Stimulated activated CD4-positive, alpha-beta T cell treated with anti-CD3 and anti-CD28 coated beads, Interleukin-1b, Interleukin-23, amount 100 ng/mL, for 1 hour (primary cell): ENCODE measurements around the gene POC1A.

Source experiments
- DNase-seq, 2 donors: peaks; one replicate each; pipeline ENCODE4 v3.0.0-alpha.2; 2020; ENCODE audit warnings: low read depth in 2 of 2

The POC1A gene

DNA sequence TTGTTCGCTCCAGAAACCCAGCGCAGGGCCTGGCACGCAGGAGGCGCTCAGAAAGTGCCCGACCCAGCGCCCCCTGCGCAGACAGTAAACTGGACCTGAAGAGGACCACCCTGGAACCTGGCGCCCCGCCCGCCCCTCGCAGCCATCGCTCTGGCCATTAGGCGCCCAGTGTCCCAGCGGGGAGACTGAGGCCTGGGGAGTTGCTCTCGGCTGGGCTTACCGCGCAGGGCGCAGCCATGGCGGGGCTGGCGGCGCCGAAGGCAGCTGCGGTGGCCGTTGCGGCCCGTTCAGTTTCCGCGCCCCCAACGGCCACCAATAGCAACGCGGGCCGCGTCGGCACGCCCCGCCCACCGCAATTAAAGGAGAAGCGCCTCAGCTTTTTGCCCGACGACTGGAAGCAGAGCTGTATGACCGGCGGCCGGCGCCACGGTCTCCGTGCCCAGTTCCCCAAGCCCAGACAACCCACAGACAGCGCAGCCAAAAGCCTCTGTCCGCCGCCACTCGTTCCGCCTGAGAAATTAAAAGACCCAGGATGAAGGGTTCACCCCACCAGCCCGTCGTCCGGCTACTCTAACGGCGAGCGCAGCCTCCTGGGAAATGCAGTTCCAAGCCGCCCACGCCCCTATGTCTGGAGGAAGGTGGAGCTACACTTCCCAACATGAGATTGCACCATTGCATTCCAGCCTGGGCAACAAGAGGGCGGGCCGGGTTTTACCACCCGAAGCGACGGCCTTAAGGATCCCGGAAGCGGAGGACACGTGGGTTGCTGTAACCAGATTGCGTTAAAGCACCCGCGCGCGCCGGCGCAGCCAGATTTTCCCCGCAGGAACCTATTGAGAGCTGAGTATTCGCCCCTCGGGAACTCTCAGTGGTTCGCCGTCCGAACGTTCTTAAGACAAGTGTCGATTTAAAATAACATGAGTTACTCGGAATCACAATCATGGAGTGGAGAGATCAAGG, at the start of gene POC1A:
POC1A (minus strand) TSS at position 289 of the 960 bp plus-strand sequence; CDS start at position 238, 51 bp downstream.
- DNase-seq: peak; percentile 44 to 74

DNA sequence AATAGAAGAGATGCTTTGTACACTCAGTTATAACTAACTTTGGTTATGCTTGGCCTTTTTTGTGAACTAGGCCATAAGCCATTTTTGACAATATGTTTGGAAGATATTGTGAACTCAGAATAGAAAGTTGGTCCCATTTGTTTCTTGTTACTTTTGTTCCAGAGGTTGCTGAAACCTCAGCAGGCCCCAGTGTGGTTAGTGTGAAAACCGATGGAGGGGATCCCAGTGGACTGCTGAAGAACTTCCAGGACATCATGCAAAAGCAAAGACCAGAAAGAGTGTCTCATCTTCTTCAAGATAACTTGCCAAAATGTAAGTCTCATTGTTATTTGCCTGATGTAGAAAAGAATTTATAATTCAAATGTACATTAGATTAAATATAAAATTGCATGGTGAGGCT, 49.5 kb upstream of the POC1A start:
- DNase-seq: no peak

DNA sequence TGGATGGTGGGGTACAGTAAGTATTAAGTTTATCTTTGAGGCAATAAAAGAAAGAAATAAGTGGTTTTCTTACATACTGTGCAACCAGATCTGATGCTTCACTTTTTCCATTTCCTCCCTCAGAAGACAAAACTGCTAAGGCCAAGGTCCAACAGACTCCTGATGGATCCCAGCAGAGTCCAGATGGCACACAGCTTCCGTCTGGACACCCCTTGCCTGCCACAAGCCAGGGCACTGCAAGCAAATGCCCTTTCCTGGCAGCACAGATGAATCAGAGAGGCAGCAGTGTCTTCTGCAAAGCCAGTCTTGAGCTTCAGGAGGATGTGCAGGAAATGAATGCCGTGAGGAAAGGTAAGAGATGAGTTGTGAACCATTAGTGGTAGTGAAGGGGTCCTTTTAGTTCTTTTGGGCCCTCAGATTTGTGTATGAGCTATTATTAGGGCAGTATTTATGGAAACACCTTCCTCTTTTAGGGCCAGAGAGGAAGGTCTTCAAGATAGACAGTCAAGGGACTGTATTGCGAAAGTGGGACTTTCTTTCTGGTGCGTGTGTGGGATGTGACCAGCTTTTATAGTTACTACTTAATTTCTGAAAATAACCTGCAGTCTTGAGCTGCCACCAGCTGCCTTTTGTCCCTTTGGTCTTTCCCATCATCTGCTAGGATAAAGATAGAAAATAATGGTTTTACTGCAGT, 48.3 kb upstream of the POC1A start:
- no peak for DNase-seq

DNA sequence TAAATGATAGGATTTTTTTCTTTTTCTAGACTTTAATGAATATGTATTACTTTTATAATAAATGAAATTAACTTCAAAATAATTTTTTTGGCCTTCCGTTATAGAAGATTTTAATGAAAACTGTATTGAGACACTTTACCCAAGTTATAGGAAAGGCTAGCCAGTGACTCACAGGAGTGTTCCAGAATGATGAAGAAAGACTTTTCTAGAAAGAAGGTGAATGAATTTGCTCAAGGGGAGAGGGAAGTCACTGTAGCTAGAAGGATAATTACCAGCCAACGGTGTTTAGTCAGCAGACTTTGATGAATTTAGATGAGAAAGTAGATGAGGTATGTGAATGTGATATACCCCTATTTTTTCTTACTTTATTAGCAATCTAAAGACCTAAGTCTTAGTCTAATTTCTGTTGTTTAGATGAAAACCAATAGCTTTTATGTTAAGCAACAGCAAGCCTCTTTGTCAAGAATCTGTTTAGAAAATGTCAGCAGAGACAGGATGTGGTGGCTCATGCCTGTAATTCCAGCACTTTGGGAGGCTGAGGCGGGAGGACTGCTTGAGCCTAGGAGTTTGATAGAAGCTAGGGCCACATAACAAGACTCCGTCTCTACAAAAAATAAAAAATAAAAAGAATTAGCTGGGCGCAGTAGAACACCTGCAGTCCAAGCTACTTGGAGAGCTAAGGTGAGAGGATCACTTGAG, 46.9 kb upstream of the POC1A start:
- DNase-seq: no peak

DNA sequence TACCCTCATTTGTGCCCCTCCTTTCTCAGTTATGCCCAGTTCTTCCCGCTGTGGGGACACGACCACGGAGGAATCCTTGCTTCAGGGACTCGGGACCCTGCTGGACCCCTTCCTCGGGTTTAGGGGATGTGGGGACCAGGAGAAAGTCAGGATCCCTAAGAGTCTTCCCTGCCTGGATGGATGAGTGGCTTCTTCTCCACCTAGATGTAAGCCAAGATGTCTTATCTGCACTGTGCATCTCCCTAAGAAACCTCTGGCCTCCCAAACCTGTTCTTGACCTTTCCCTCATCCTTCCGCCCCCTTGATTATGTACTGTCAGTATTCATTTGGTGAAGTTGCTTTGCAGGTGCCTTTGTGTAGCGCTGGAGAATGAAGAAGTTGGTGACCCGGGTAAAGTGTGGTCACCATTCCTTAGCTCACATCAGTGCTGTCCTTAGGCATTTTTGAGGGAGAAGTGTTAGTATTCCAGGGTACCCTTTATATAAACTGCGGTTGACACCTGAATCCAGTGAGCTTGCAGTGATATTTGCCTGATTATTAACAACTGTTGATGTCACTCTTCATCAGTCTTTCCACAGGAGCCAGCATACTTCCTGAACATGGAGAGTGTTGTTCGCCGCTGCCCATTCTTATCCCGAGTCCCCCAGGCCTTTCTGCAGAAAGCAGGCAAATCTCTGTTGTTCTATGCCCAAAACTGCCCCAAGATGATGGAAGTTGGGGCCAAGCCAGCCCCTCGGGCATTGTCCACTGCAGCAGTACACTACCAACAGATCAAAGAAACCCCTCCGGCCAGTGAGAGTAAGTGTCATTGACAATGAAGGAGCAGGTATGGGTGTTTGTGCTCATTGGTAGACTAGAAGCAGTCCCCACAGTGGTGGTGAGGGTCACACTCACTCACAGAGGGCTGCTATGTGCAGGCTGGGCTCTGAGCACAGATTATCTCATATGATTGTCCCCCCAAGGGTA, 44.7 kb upstream of the POC1A start:
- no peak for DNase-seq

DNA sequence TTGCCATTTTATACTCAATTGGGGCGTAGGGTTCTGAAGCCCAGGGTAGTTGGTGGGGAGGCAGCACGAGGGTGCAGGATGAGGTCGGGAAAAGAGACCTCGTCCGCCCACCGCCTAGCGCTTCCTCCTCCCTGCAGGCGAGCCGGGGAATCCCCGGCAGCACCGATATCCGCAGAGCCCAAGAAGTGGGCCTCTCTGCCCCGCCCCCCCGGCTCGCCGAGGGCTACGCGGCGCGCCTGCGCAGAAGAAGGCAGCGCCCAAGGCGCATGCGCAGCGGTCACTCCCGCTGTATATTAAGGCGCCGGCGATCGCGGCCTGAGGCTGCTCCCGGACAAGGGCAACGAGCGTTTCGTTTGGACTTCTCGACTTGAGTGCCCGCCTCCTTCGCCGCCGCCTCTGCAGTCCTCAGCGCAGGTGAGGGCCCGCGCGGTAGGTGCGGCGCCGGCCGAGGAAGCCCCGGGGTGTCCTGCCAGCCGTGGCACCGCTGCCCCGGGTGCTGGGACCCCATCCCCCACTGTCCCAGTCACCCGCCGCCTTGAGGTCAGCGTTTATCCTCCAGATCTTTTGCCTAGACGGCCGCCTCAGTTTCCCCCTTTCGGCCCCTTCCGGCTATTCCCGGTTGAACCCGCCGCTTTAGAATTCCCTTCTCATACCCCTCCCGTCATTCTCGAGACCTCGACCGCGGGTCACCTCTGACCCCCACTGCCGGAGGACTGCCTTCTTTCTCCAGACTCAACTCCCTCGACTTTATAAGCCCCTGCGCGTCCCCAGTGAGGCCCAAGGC, 43.8 kb upstream of the POC1A start, which contains the start of gene ALAS1:
ALAS1 (plus strand) TSS at position 319 of the 784 bp plus-strand sequence. CDS start 1,082 bp downstream, outside the sequence.
- peak; percentile 87 to 90 for DNase-seq

DNA sequence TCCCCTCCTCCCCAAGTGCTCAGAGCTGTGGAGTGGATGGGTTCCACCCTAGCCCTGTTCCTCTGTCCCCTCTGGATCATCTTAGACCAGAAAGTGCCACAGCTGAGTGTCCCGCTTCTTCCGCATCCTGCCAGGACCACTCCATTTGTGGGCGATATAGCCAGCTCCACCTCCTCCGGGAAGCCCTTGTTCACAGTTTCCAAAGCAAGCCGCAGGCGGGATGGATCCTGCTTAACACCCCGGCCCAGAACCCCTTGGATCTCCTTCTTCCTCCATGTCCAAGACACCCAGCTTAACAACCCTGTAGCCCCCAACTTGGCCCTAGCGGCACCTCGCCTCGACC, 43.2 kb upstream of the POC1A start:
- DNase-seq: no peak

DNA sequence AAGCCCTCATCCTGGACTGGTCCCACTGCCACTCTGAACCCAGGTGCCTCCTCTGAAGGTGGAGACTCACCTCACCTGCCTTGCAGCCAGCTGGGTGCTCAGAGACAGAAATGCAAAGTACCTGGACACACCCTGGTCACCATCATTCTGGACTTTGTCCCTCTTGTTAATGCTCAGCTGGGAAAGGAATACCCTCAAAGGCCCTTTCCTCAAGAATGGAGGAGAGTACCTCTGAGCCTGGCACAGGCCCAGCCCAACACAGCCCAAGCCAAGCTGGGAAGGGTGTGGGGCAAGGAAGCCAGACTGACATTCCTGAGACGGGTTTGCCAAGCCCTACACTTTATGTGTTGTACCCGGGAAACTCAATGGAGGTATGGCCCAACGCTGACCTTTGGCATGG, 42.8 kb upstream of the POC1A start:
- DNase-seq: no peak

DNA sequence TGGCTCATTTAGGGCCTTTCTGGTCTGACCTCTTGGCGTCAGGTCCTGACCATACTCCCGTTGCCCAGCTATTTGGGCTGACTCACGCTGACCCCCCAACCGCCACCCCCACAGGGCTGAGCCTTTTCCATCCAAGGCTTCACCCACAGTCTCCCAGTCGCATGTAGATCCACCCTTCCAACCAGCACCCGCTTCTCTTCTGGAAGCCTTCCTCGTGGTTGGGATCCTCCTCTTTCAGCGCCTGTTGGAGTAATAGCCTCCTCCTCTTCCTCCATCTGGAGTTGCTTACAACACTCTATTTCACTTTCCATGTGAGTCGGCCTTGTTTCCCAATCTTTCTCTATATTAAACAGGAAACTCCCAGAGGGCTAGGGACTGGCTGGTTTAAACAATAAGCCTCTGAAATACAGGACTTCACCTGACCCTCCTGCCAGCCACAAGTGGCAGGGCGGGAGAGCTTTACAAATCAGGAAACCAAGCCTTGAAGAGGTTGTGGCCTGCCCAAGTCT, 41.7 kb upstream of the POC1A start:
- no peak for DNase-seq

DNA sequence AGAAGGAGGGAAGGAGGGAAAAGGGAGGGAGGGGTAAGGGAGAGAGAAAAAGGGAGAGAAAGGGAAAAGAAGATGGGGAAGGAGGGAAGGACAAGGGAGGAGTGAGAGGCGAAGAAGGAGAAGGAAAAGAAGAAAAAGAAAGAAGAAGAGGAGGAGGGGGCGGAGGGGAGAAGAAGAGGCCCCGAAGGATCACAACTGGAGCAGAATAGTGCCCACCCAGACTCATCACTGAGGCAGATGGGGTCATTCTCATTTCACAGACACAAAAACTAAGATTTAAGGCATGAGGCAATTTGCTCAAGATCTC, 41.0 kb upstream of the POC1A start:
- no peak for DNase-seq

DNA sequence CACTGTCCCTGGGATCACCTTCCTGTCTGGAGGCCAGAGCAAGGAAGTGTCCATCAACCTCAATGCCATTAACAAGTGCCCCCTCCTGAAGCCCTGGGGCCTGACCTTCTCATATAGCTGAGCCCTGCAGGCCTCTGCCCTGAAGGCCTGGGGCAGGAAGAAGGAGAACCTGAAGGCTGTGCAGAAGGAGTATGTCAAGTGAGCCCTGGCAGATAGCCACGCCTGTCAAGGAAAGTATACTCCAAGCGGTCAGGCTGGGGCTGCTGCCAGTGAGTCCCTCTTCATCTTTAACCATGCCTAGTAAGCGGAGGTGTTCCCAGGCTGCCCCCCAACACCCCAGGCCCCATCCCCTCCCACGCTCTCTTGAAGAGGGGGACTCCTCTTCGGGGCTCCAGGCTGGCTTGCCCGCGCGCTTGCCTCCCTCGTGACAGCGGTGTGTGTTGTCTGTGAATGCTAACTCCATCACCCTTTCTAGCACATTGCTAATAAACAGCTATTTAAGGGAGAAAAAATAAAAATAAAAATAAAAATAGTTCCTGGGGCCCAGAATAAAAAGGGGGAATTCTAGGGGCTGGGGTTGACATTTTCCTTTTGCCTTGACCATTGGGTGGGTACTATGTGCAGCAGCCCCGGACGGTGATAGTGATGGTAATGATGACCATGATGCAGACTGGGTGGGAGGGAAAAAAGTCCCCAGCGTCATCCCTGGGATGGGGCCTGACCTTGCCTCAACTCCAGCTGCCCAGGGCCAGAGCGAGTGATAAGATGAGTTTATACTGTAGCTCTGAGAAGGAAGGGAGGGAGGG, 40.5 kb upstream of the POC1A start:
- DNase-seq: no peak

DNA sequence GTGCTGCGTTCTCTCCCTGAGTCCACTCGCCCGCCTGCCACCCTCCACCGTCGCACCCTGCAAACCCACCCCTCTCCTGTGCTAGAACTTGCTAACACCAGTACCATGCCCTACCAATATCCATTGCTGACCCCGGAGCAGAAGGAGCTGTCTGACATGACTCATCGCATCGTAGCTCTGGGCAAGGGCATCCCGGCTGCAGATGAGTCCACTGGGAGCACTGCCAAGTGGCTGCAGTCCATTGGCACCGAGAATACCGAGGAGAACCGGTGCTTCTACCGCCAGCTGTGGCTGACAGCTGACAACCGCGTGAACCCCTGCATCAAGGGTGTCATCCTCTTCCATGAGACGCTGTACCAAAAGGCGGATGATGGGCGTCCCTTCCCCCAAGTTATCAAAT, 38.8 kb upstream of the POC1A start:
- no peak for DNase-seq

DNA sequence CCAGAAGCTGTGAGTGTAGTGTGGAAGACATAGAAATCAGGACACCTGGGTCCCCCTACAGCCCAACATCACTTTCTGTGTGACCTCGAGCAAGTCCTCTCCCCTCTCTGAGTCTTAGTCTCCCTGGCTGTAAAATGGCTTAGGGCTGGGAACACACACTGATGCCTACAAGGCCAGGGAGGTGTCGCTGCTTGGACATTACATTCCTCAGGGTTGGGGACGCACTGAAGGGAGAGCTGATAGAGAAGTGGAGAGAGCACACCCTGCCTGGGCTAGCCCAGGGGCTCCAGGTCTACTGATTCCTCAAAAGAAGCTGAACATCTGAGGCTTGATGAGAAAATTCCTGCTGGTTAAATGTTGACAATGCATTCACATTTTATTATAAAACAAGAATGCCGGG, 37.4 kb upstream of the POC1A start:
- DNase-seq: no peak

DNA sequence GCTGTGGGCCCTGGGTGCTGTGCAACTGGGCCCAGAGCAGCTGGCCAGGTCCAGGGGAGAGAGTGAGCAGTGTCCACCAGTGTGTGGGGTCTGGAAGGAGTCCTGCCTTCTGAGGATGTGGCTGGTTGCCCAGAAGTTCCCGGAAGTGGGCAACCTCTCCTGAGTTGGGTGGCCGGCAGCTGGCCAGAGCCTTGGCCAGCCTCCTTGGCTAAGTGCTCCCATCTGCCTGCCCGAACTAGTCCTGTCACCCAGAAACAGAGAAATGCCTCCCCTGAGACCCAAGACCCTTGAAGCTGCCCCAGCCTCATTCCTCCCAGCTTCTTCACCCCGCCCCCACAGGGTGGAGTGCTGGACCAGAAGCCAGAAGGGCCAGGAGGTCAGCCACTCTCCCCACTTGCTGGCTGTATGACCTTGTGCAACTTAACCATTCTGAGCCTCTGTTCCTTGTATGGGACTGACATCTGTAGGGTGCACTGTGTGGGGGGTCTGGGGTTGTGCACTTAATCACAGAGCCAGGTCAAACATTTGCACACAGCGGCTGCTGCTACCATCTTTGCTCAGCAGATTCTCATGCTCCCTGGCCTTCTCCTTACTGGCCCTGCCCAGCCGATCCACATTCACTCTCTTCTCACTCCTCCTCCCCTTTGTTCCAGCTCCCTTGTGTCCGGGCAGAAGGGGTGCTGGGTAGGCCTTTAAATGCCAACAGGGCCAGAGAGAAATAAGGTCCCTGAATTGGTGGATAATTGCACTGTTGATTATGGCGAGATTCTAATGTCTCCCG, 36.3 kb upstream of the POC1A start:
- no peak for DNase-seq

DNA sequence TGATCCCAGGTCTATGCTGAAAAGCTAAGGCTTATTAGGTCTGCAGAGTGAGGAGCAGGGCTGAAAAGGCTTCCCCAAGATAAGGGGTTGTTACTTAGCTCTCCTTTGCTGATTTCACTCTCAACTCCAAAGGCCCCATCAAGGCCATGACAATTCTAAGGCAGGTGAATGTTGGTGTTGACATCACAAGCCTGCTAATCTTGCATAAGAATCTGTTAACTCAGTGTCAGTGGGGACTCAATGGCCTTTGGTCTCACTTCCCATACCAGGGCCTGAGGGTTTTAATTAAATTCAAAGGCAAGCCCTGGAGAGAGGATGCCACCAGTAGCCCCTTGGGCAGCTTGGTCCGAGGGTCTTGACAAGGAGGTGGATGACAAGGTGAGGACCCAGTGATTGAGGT, 34.3 kb upstream of the POC1A start:
- DNase-seq: no peak

DNA sequence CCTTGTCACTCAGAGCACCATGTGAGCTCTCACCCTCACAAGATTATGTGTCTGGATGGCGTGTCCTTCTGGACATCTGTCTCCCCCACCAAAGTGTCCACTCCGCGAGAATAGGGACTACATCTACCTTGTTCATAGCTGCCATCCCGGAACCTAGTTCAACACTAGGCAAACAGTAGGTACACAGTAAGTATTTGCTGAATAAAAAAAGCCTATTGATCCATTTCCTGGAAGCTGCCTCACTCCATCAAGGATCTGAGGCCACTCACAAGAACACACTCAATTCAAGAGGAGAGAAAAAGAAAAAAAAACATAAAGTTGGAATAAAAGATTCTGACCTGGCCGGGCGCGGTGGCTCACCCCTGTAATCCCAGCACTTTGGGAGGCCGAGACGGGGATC, 32.5 kb upstream of the POC1A start:
- no peak for DNase-seq

DNA sequence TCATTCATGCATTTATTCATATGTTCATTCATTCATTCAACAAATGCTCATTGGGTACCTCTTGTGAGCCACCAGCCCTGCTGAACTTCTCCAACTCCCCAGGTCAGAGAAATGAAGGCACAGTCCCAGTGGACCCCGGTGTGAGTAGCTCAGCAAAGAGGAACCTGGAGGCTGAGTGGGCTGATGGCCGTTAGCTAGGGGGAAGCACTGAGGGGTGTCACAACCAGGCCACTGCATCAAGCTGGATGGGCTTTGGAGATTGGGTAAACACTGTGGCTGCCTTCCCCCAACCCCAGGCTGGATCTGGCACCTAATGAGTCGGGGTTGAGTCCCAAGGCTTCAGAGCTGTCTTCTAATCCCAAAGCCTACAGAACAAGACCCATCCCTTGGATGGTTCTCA, 31.6 kb upstream of the POC1A start:
- DNase-seq: no peak

DNA sequence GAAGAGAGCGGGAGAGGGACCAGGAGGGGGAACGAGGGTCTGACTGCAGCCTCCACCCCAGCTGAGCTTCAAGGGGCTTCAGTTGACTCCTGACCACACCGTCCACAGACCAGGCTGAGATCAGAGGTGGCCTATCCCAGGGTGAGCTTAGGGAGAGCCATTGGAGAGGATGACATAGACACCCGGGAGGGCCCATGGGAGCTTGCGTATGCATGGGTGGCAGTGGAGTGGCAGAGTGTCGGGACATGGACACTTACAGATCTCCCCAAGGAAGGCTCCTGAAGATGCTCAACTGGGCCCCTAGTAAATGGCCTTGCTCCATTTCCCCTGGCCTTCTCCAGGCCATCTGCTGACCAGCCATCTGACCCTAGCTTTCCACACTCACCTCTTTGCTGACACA, 31.1 kb upstream of the POC1A start:
- DNase-seq: no peak

DNA sequence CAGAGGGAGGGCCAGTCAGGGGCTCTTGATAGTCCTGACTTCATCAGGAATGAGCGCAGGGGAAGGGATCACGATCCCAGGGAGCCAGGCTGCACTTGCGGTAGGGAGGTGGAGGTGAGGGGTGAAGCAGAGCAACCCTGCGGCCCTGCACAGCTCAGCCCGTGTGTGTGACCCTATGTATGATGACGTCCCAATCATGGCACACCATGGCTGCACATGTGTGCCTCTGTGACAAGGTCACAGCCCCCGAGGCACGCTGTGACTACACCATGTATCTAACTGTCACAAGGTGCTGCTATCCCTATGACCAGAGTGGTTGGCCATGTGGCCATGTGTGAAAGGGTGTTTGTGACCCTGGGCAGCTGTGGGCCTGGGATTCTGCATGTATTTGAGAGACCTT, 30.5 kb upstream of the POC1A start:
- DNase-seq: no peak
